ENCODE measurements around the gene GCN1.

DNA sequence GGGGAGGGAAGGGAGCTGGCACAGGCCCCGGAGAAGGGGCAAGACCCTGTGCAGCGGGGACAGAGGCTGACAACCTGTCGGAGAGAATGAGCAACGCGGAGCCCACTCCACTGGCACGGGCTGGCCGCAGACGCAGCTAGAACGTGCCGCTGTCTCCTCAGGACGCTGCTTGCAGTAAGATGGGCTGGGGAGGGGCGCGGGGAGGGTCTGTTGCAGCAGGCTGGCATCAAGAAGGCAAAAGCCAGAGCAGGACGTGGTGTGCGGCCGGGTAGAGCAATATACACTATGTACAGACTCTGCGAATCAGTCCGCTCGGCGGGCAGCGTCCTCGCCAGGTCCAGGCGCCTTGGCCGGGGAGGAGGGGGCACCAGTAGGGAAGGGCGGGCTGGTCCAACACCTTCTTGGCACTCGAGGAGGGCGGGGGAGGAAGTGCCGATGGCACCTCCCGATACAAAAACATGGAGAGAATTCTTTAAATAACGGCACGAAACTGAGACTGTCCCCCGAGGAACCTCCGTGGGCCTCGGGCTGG, 97.8 kb downstream of the GCN1 start:
- TF ChIP-seq, protein P1, sequence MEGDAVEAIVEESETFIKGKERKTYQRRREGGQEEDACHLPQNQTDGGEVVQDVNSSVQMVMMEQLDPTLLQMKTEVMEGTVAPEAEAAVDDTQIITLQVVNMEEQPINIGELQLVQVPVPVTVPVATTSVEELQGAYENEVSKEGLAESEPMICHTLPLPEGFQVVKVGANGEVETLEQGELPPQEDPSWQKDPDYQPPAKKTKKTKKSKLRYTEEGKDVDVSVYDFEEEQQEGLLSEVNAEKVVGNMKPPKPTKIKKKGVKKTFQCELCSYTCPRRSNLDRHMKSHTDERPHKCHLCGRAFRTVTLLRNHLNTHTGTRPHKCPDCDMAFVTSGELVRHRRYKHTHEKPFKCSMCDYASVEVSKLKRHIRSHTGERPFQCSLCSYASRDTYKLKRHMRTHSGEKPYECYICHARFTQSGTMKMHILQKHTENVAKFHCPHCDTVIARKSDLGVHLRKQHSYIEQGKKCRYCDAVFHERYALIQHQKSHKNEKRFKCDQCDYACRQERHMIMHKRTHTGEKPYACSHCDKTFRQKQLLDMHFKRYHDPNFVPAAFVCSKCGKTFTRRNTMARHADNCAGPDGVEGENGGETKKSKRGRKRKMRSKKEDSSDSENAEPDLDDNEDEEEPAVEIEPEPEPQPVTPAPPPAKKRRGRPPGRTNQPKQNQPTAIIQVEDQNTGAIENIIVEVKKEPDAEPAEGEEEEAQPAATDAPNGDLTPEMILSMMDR (IDR thresholded peaks at IDR 0.05; ENCODE audit: insufficient read depth, low read depth, low read length) = no peak
- TF ChIP-seq EZH2 (IDR thresholded peaks at IDR 0.05; ENCODE audit: insufficient read depth, low read length) = no peak
